Epithelial cell of esophagus (primary cell): Measurements from ENCODE around the gene RUNX2.

Source experiments
- DNase-seq: peaks from one replicate; pipeline ENCODE4 v3.0.0; 2010; ENCODE audit warnings: low read depth
- H3K4me3 ChIP-seq: 2 replicates; pipeline ENCODE4 v1.5.1; 2011; ENCODE audit warnings: mild to moderate bottlenecking, low read length, control low read depth
- TF ChIP-seq, protein P1 (sequence below): IDR thresholded peaks from 2 replicates; pipeline ENCODE4 v1.5.1; 2011; ENCODE audit warnings: low read depth, mild to moderate bottlenecking, low read length, control low read depth, inconsistent platforms; ENCODE audit not compliant: insufficient read depth; ENCODE audit errors: missing control alignments

RUNX2 gene

DNA sequence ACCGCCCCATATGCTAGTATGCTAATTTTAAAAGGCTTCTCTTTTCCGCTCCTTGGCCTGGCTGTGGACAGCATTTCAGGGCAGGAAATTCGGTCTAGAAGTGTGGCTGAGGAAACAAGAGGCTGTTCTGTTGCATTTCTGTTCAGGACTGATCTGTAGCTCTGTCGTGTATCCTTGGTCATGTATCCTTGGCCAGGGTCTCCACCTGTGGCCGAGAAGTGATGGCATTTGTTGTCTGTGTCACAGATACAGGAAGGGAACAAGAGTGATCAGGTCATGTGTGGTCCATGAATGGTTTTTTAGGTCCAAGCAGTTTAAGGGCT lies 350.1 kb downstream of the RUNX2 start:
- DNase-seq, result no peak
- no peak overlapping the region for H3K4me3 ChIP-seq
- TF ChIP-seq, protein P1, sequence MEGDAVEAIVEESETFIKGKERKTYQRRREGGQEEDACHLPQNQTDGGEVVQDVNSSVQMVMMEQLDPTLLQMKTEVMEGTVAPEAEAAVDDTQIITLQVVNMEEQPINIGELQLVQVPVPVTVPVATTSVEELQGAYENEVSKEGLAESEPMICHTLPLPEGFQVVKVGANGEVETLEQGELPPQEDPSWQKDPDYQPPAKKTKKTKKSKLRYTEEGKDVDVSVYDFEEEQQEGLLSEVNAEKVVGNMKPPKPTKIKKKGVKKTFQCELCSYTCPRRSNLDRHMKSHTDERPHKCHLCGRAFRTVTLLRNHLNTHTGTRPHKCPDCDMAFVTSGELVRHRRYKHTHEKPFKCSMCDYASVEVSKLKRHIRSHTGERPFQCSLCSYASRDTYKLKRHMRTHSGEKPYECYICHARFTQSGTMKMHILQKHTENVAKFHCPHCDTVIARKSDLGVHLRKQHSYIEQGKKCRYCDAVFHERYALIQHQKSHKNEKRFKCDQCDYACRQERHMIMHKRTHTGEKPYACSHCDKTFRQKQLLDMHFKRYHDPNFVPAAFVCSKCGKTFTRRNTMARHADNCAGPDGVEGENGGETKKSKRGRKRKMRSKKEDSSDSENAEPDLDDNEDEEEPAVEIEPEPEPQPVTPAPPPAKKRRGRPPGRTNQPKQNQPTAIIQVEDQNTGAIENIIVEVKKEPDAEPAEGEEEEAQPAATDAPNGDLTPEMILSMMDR, result no peak

DNA sequence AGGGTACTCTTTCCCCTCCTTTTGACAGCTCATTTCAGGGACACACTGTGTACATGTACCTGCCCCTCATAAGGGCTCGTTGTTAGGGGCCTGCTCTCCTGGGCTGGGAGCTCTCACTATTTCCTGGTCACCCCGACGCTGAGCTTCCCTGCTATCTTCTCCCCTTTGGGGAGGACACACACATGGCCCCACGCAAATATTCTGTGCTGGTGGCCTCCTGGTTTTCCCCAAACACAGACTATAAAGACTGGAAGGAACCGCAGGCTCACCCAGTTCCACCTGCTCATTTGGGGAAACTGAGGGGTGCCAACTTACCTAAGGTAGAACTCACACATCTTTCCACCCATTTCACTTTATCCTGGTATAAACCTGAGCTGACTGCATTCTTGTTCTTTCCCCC lies 351.0 kb downstream of the RUNX2 start:
- TF ChIP-seq, protein P1, result no peak
- no peak for DNase-seq
- no peak overlapping the region for H3K4me3 ChIP-seq

DNA sequence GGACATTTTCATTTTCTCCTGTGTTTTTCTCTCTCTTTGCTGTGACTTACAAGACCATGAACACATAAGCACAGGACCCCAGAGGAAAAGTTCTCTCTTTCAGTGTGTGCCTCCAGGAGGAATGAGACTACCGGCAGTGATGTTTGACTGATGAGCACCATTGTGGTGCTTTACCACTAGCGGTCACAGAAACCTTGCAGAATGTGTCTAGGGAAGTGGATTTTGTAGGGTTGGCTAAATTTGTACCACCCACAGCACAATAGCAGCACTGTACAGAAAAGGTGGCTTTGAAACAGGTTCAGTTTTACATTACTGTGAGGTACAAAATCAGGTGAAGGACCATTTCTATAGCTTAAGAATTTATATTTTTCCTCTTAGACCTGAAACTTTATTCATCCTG lies 351.5 kb downstream of the RUNX2 start:
- H3K4me3 ChIP-seq, result no peak overlapping the region
- no peak for DNase-seq
- TF ChIP-seq, protein P1, result no peak

DNA sequence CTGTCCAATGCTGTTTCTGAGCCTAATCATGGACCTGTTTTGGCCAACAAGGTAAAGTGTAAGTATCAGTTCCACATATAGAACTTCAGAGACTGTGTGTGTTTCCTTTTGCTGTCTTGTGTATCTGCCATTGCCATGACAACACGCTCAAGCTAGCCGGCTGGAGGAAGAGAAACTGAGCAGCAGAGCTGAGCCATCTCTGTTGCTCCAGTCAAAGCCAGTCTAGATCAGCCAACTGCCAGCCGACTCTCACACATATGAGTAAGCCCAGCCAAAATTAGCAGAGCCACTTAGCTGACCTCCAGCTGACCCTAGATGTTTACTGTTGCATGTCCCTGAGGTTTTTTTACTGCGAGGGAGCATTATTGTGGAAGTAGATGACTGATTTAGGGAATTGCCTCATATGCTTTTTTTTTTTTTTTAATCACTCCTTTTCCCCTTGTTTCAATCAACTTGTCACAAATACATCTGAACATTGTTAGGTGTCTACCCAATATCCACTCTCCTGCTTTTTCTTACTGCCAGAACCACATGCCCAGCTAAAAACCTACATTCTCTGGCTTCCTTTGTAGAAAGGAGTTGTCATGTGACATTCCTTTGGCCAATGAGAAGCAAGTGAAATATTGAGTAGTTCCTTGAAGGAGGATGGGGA lies 353.9 kb downstream of the RUNX2 start:
- TF ChIP-seq, protein P1, result no peak
- H3K4me3 ChIP-seq, result no peak overlapping the region
- no peak for DNase-seq

DNA sequence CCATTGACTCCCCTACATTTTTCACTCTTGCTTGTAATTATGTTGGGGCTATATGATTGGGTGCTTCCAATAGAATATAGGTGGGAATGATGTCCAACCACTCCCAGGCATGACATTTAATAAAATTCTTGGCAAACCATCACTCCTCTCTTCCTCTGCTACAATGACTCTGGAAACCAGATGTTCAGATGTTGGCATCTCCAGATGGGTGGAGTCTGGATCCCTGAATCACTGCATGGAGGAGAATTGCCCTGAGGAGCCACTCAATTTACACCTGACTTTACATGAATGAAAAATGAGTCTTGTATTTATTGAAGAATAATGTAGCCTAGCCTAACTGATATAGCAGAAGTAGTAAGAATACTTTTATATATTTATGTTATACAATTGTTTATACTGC lies 356.3 kb downstream of the RUNX2 start:
- TF ChIP-seq, protein P1, result no peak
- no peak for DNase-seq
- no peak overlapping the region for H3K4me3 ChIP-seq

DNA sequence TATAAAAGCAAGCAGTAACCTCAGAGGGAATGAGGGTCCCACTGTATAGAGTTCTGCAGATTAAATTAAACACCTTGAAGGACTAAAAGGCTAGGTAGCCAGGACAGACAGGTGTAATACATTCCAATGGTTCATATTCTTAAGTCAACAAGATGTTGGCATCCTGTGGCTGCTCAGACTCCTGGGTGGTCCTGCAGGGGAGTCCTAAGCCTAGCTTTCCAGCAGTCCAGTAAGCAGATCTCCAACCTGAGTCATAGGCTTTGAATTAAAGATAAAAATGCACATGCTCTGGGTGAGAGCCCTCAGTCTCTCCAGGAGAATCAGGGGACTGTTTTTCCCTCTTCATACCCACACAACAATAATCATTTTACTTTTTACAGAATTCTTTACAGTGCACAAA lies 356.9 kb downstream of the RUNX2 start:
- DNase-seq, result no peak
- TF ChIP-seq, protein P1, result no peak
- H3K4me3 ChIP-seq, result no peak overlapping the region

DNA sequence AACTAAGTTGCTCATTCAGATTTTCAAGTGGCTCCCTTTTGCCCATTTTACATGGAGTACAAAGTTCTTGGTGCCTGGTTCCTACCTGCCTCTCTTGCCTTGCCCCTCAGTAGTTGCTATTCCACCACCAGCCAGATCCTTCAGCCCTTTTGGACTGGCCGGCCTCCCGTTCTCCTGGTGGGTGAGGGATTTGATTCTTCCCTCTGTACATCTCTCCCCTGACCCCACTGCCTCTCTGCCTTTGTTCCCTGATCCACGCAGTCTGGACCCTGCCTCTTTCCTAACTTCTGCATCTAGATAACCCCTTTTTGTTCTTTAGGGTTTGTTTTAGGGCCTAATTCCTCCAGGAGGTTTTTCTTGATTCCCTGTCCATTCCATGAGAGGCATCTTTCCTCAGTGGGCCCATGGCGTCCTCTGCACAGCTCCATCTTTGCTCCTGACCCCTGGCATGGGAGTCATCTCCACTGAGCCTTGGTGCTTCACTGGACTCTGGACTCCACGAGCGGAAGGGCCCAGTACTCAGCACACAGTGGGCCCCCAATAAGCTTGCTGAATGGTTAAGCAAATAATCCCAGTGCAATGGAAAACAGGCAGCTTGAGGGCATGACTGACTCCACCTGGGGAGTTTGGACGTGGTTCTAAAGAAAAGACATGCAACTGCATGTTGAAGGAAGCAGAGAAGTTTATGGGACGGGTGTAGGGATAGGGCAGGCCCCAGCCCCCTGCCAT lies 358.9 kb downstream of the RUNX2 start:
- no peak overlapping the region for H3K4me3 ChIP-seq
- TF ChIP-seq, protein P1, result no peak
- no peak for DNase-seq
